Measurements from ENCODE around the gene PIK3R6.
A peak's percentile ranks its signal among the peaks of the same experiment; 100 is the strongest.
"Not testable (repeated sequence)": the region's sequence is repeated elsewhere in the genome, so short reads cannot be mapped to it uniquely, and the experiment has no call there.

Gene PIK3R6

DNA sequence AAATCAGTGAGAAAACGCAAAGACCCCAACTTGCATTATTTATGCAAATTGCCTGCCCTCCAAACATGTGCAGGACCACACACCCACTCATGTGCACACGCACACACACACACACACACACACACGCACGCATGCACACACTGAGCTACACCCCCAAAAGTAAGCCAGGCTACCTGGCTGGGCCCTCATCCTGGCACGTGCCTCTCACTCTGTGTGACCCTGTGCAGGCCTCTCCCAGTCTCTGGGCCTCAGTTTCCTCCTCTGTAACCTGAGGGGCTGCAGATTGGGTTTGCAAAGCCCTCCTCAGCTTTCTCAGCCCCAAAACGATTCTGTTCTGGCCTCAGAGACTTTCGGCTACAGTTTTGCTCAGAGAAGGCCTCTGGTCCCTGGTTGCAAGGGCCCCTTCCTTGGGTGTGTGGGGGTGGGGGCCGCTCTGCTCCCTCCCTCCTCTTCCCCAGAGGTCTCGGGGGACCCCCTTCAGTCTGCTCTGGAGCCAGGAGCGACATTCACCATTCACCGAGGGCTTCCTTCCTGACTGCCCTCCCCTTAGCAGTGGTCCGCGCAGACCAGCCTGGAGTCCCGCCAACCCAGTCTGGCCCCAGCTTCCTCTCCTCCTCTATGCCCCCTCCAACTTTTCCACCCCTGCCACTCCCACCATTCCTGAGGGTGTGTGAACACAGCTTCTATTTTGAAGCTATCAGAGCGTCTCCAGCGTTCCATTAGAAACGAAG is 5.4 kb upstream of the PIK3R6 start:
- no peak for DNase-seq

DNA sequence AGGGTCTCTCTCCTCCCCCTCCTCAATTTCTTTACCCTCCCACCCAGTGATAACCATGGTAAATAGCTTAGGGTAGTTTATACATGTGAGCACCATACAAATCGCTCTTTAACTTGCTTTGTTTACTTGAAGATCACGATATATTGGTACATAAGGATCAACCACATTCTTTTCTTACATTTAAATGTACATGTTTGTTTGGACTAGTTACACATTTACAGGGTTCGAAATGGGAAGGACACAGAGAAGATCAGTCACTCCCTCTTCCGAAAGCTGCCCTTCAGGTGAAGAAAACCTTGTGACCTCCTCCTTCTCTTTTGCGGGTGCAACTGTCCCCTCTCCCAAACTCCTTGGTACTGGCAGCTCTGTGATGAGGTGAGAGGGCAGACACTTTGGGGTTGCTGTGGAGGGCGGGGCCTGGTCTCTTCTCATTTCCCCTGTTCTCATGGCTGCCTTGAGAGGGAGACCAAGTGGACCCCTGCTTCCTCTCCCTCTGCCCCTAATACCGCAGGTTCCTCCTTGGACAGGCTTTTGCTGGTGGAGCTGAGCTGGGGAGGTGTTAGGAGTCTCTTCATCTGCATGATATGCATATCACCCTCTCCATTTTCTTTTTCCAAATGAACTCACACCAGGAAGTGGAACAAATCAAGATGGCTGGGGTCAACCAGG is 4.7 kb upstream of the PIK3R6 start:
- DNase-seq: no peak

DNA sequence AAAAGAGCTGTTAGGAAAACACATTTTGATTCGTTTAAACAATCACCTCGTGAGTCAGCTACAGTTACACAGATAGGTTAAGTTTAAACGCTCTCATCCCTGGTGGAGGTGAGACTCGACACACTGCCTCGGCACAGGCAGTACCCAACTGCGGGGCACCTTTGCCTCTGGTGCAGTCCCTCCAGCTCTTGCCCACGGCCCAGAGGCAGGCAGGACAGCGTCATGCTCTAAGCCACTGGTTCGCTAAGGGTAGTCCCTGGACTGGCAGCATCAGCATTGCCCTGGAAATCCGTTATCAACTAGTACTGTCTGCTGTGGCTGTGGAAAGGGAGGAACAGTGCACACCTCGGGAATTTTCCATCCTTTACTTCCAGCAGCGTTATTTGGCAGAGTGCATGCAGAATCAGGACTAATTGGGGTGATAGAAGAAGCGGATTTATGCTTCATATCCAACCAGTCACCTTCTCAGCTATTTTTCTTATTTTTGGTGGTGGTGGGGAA is 3.7 kb upstream of the PIK3R6 start:
- no peak for DNase-seq

DNA sequence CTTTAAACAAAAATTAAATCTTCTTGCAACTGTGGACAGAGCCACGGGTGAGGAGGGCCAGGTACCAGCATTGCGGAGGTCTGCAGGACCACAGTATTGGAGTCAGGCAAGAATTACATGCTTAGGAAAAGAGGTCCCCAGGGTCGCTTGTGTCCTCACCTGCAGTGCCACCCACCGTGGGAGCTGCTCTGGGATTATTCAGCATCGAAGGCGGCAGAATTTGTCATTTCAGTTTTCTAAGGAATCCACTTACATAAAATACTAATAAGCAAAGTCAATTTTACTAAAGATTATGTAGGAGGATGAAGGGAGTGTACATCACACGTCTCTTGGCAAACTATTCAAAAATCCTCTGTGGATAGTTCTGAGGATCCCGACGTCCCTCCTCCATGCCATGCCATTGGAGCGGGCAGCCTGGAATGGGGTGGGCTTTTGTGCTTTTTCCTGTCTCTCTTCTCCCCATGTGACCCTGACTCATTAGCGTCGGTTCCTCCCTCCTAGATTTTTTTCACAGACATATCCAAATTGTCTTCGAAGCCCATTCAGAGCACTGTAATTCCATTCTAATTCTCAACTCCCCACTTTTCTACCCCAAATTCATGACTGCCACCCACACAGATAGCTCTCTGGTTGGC is 3.0 kb upstream of the PIK3R6 start:
- no peak for DNase-seq

DNA sequence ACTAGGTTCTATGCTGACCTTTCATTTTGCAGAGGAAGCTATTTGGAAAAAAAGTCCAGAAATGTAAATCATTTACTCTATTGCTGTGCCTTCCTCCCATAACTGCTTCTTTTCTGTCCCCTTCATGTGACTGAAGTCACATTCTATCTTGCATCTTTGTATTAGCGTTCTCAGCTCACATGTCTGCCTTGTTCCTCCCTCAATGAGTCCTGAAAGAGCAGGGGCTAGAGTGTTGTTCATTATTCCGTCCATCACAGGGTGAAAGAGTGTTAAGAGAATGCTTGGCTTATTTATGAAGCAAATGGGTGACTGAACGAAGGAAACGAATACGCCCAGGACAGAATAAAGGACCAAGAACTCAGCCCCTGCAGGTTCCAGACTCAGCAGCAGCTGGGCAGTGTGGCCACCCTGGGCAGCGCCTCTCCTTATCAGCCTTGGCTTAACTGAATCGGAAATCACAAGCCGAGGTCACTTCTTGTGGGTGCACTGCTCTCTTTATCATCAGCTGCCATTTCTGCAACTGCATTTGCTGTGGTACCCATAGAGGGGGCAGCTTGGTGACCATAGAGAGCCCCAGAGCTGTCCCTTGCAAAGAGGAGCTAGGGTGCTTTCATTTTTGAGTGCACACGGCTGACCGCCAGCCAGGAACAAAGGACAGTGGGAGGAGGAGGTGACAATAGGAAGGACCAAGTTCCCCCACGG is 1.8 kb upstream of the PIK3R6 start:
- DNase-seq: no peak

DNA sequence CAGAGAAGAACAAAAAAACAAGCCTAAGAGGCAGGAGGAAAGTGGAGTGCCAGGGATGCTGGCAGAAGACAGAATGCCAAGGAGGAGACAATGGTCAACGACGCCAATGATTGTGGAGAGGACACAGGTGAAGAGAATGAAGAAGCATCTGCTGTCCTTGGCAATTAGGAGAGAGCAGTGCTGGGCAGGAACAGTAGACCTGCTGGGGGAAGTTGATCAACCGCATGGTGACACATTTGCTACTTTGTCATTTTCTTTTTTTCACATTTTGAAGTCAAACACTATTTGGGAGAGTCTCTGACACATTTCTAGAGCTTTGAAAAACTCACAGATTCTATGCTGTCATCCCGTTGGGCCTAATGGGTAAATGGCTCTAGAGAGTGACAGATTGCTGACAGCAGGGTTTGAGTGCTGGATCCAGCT is 1.1 kb upstream of the PIK3R6 start:
- no peak for DNase-seq

DNA sequence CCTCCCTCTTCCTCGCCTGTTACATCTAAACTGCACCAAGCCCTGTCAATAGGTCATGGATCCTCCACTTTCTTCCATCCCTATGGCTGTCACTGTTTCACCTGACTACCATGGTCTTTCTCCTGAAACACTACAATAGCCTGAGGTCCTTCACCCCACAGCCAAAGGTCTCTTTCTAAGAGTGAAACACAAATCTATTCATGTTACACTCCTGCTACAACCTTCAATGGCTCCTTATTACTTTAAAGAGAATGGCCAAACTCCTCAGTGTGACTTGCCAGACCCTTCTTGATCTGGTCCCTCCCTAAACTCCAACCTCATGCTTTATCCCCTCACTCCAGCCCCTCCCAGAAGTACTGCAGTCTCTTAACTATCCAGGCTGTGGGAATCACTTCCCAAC is 618 bp upstream of the PIK3R6 start:
- no peak for DNase-seq

DNA sequence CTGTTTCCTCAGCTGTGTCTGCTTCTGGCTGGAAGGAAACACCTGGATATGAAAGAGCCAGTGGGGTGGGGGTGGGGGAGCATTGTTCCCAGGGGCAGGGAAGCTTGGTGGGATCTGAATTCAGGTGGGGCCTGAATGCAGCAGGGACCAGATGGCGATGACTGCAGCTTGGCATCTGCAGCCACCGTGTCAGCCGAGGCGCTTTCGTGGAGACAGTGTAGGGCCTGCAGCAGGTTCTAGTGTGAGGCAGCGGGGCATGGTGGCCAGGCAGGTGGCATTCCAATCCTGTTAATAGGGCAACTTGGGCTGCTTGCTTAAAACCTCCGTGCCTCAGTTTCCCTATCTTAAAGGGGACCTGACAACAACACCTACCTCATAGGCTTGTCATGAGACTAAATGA is 1.7 kb downstream of the PIK3R6 start:
- no peak for DNase-seq

DNA sequence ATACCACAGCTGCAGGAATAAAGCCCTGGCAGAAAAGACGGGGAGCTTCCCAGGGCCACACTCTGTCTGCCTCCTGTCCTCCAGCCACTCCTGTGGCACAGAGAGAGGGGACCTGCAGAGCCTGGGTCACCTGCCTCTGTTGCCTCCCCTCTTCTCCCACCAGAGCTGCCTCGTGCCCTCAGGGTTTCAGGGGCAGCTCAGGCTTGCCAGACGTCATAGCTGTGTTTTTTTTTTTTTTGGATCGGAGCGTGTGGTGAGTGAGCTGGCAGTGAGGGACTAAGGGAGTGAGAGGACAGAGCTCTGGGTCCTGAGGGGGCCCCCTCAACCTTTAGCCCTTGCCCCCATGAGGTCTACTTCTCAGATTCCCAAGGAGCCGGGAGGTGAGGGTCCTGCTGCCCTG is 2.1 kb downstream of the PIK3R6 start:
- no peak for DNase-seq

DNA sequence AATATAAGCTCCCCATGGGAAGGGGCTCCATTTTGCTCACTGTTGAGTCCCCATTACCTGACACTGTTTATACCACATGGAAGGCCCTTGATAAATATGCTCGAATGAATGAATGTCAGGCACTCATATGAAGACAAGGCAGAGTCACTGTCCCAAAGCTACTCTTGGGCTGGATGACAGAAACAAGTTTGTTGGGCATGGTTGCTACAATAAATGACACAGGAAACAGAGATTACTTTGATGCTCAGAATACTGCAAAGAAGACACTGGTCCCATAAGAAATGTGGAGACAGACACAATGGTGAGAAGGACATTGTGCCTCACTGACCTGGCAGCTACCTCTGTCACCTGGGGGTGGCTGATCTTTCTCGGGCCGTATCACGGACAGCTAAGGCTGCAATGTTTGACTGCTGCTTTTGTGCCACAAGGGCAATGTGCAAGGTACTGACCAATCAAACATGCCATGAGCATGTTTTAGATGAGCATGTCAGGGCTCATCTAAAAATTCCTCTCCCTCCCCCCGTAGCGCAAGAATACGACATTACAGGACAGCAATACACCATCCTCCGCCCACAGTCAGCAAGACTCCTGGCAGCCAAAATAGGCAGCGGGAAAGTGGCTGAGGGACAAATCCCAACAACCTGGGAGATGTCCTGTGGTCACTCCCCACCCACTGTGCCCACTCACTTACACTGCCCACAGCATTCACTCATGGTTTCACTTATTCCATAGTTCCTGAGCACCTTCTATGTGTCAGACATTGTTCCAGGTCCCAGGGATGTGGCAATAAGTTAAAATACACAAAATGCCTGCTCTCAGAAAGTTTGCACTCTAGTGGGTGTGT is 5.0 kb downstream of the PIK3R6 start:
- DNase-seq: no peak

DNA sequence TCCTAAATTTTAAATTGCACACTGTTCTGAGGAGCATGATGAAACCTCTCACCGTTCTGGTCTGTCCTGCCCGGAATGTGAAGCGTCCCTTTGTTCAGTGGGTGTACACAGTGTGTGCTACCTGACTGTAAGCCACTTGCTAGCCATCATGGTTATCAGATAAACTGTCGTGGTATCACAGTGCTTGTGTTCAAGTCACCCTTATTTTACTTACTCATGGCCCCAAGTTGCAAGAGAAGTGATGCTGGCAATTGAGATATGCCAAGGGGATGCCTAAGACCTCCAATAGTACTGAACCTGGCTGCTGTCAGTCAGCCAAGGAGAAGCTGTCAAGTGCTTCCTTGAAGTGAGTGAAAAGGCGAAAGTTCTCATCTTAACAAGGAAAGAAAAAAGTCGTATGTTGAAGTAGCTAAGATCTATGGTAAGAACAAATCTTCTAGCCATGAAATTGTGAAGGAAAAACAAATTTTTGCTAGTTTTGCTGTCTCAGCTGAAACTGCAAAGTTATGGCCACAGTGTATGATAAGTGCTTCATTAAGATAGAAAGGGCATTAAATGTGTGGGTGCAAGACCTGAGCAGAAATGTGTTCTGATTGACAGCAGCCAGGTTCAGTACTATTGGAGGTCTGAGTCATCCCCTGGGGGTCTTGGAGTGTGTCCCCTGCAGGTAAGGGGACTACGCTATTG is 5.8 kb downstream of the PIK3R6 start:
- no peak for DNase-seq

DNA sequence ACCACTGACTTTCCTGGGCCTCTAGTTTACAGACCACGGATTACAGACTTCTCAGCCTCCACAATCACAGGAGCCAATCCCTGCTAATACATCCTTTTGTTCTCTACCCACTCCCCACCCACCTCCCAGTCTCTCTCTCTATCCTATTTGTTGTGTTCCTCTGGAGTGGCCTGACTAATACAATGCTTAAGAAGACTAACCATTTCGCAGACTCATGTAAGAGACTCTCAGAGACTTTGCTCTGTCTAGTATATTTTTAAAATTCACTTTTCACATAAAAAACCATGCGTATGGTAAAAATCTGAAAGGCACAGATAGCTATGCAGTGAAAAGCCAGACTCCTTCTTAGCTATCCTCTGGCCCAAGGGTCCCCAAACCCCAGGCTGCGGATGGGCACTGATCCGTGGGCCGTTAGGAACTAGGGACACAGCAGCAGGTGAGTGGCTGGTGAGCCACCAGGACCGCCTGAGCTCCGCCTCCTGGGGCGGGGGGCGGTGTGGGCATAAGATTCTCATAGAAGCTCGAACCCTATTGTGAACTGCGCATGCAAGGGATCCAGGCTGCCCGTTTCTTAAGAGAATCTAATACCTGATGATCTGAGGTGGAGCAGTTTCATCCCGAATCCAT is 7.6 kb downstream of the PIK3R6 start:
- DNase-seq: no peak

DNA sequence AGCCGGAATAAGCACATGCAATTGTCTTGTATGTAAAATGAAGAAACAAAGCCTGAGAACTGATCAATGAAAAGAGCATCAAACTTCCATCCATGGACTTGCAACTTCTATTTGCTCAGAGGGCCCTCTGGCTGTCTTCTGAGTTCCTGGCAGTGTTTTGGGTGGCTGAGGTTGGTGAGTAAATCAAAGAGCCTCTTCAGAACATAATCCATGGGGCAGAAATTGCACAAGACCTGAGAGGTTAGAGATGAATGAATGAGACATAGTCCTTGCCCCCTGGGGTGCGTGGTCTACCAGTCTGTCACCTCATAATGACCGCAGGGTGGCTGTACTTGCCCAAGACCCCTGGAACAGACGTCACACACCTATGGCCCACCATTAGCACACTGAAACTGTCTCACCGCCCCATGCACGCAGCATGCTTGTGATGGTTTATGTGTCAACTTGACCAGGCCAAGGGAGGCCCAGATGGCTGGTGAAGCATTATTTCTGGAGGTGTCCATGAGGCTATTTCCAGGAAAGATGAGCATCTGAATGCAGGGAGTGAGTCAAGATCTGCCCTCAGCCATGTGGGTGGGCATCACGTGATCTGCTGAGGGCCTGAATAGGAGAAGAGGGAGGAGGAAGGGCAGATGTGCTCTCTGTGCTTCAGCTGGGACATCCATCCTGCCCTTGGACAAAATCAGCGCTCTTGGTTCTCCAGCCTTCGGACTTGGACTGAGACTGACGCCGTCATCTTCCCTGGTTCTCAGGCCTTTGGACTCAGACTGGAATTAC is 8.3 kb downstream of the PIK3R6 start:
- no peak for DNase-seq

DNA sequence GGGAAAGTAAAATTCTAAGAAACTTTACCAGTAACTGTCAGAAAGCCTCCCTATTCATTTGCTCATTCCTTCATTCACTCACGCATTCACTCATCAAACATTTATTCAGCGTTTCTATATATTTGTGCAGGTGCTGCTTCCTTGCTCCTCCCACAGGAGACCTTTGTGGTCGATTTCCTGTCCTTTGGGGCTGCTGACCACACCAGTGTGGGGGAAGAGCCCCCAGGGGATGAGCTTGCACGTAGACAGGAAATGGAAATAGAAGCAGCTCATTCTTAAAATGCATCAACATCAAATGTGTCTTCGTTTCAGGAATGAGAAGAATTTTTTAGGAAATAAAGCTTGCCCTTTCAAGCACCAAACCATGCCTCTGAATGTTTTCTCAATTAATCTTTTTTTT is 9.6 kb downstream of the PIK3R6 start:
- no peak for DNase-seq

DNA sequence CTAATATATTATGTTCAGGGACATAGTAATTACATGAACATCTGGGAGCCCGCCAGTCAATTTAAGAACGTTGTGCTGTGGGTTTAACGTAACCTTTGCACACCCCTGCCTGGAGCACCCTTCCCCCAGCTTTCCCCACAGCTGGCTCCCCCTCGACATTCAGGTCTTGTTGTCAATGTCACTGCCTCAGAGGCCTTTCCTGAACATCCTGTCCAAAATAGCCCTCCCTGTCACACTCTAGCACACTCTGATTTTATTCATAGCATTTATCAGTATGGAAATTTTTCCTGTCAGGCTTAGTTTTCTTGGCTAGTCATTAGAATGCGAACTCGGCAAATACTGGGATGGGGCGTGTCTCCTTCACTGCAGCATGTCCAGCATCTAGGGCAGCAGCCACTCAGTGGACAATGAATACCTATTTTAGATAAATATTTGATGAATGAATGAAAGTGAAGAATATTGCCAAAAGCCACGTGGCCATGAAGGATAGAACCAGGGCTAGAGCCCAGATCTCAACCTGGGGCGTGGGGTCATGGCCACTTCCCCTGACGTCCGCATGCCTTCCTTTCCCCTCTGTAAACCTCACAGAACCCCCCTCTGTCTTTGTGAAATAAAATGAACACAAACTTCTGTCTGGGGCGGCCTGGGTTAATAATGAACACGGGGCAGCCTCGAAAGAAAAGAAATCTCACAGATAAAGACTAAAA is 10.5 kb downstream of the PIK3R6 start:
- DNase-seq: peak; percentile 61

DNA sequence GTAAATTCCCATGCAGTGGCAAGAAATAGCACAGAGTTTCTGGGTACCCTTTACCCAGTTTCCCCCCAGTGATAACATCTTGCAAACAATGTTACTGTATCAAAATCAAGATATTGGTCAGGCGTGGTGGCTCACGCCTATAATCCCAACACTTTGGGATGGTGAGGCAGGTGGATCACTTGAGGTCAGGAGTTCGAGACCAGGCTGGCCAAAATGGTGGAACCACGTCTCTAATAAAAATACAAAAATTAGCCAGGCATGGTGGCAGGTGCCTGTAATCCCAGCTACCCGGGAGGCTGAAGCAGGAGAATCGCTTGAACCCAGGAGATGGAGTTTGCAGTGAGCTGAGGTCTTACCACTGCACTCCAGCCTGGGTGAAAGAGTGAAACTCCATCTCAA is 11.3 kb downstream of the PIK3R6 start:
- not testable (repeated sequence) for DNase-seq

DNA sequence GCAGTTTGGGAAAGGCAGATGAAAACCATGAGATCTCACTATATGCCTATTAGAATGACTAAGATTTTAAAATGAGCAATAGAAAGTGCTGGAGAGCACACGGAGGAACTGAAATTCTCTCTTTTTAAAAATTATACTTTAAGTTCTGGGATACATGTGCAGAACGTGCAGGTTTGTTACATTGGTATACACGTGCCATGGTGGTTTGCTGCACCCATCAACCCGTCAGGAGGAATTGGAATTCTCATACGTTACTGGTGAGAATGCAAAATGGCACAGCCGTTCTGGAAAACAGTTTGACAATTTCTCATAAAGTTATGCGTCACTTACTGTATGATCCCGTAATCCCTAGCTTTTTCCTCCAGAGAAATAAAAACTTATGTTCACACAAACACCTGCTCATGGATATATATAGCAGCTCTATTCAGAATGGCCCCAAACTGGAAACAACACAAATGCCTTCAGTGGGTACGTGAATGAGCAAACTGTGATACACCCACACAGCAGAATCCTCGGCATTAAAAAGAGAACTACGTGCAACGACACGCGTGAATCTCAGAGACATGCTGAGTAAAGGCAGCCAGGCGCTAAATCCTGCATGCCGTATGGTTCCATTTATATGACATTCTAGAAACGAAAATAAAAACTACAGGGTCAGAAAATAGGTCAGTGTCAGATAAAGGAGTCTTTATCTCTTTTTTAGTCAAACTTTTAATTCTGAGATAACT is 11.8 kb downstream of the PIK3R6 start:
- no peak for DNase-seq

DNA sequence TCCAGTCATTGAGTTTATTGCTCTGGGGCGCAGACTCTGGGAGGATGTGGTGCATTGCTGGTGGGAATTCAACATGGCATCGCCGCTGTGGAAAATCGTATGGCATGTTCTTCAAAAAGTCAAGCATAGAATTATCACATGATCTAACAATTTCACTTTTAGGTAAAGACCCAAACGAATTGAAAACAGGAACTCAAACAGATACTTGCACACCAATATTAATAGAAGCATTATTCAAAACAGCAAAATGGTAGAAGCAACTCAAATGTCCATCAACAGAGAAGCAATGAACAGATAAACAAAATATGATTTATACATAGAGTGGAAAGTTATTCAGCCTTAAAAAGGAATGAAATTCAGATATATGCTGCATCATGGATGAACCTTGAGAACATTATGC is 15.9 kb downstream of the PIK3R6 start:
- DNase-seq: no peak

All from NCI-H82 (cell line).